SJSA1 (cell line): ENCODE measurements around the gene FRMPD1. TPM values are rescaled to one million over a fixed set of nuclear protein-coding genes. Genes with fewer than 3 reads are reported as not detected.

Experiments used
- DNase-seq, 2 experiments: peaks; one replicate each; pipeline ENCODE4 v3.0.0-alpha.2; 2015 to 2020; ENCODE audit warnings: low spot score in 2 of 2, low read depth in 1 of 2
- H3K27ac ChIP-seq: fragments of 250-450 bp; sonication (Bioruptor Pico); 2 replicates; pipeline ENCODE4 v1.5.1; 2020; ENCODE audit warnings: mild to moderate bottlenecking, moderate library complexity
- H3K27me3 ChIP-seq: fragments of 250-450 bp; sonication (Bioruptor Pico); replicated peaks from 2 replicates; pipeline ENCODE4 v1.5.1; 2020; ENCODE audit warnings: mild to moderate bottlenecking, moderate library complexity
- H3K36me3 ChIP-seq: fragments of 250-450 bp; sonication (Bioruptor Pico); 2 replicates; pipeline ENCODE4 v1.5.1; 2020; ENCODE audit warnings: mild to moderate bottlenecking
- H3K4me1 ChIP-seq: fragments of 250-450 bp; sonication (Bioruptor Pico); replicated peaks from 2 replicates; pipeline ENCODE4 v1.6.1; 2021; ENCODE audit warnings: mild to moderate bottlenecking
- H3K4me3 ChIP-seq: fragments of 250-450 bp; sonication (Bioruptor Pico); 2 replicates; pipeline ENCODE4 v1.5.1; 2020; ENCODE audit warnings: mild to moderate bottlenecking
- H3K9me3 ChIP-seq: fragments of 250-450 bp; sonication (Bioruptor Pico); replicated peaks from 2 replicates; pipeline ENCODE4 v1.5.1; 2020; ENCODE audit warnings: mild to moderate bottlenecking
- total RNA-seq: library from RNA; depleted of rRNA; stranded (reverse); fragments of >200 nt; shearing (Covaris generic); gene quantifications from 2 replicates; pipeline ENCODE4 v1.2.3, GENCODE V29; 2014

FRMPD1 gene
- total RNA-seq, 1 experiment from 2014 or later, result not detected

- no peak overlapping the region for H3K4me3 ChIP-seq
- H3K4me1 ChIP-seq, result no peaks in the 10 kb centered on the region
- H3K27me3 ChIP-seq, result no peaks in the 10 kb centered on the region
- DNase-seq, result no peak
- no peaks in the 10 kb centered on the region for H3K9me3 ChIP-seq
- H3K36me3 ChIP-seq, result no peaks in the 10 kb centered on the region
- no peak overlapping the region for H3K27ac ChIP-seq
Observed at GRCh38 chr9:37769306-37769705, 118.6 kb downstream of the FRMPD1 start.

GRCh38 chr9:37769995-37770394 lies 119.2 kb downstream of the FRMPD1 start:
- Histone ChIP-seq H3K27me3 (no peaks in the 10 kb centered on the region), H3K9me3 (no peaks in the 10 kb centered on the region), H3K4me3 (no peak overlapping the region), H3K36me3 (no peaks in the 10 kb centered on the region), H3K4me1 (no peaks in the 10 kb centered on the region), H3K27ac (no peak overlapping the region)
- DNase-seq, result no peak

GRCh38 chr9:37775216-37775919 lies 124.6 kb downstream of the FRMPD1 start:
- no peak for DNase-seq

GRCh38 chr9:37776328-37776727 lies 125.6 kb downstream of the FRMPD1 start:
- DNase-seq, result no peak
- Histone ChIP-seq H3K4me1 (no peaks in the 10 kb centered on the region), H3K4me3 (no peak overlapping the region), H3K9me3 (no peaks in the 10 kb centered on the region), H3K36me3 (peaks cover 36% of the 10 kb centered on the region), H3K27ac (no peak overlapping the region), H3K27me3 (no peaks in the 10 kb centered on the region)

More at GRCh38 chr9:37775216-37775919, 124.6 kb downstream of the FRMPD1 start:
- Histone ChIP-seq H3K9me3 (no peaks in the 10 kb centered on the region), H3K36me3 (peaks cover 26% of the 10 kb centered on the region), H3K27me3 (no peaks in the 10 kb centered on the region), H3K4me1 (no peaks in the 10 kb centered on the region), H3K4me3 (no peak overlapping the region), H3K27ac (no peak overlapping the region)

GRCh38 chr9:37778534-37778933 lies 127.8 kb downstream of the FRMPD1 start:
- H3K4me3 ChIP-seq, result no peak overlapping the region
- peaks cover 58% of the 10 kb centered on the region for H3K36me3 ChIP-seq
- H3K27ac ChIP-seq, result no peak overlapping the region
- DNase-seq, result no peak
- no peaks in the 10 kb centered on the region for H3K9me3 ChIP-seq
- H3K4me1 ChIP-seq, result no peaks in the 10 kb centered on the region
- H3K27me3 ChIP-seq, result no peaks in the 10 kb centered on the region

GRCh38 chr9:37784291-37784615 lies 133.5 kb downstream of the FRMPD1 start:
- Histone ChIP-seq H3K27me3 (no peaks in the 10 kb centered on the region), H3K36me3 (peaks cover 42% of the 10 kb centered on the region), H3K27ac (peak overlapping the region; percentile 47), H3K4me3 (peak overlapping the region; percentile 66), H3K9me3 (no peaks in the 10 kb centered on the region), H3K4me1 (0 out of 2 replicates have a peak, but pooled peaks cover 2% of the 10 kb centered on the region)
- DNase-seq, result no peak

- DNase-seq, result peak; percentile 70 to 82
- Histone ChIP-seq H3K27ac (peak within 1 kb of the TSS; percentile 47), H3K4me3 (peak within 1 kb of the TSS; percentile 66), H3K9me3 (no peaks in the 10 kb centered on the region), H3K27me3 (no peaks in the 10 kb centered on the region), H3K4me1 (0 out of 2 replicates have a peak, but pooled peaks cover 2% of the 10 kb centered on the region), H3K36me3 (peaks cover 36% of the 10 kb centered on the region)
Observed at GRCh38 chr9:37784616-37785483, 134.1 kb downstream of the FRMPD1 start, which contains the start of gene EXOSC3. EXOSC3 (minus strand) TSS chr9:37785064; CDS start chr9:37785044, 20 bp downstream.

GRCh38 chr9:37787059-37787458 lies 136.3 kb downstream of the FRMPD1 start:
- Histone ChIP-seq H3K4me1 (0 out of 2 replicates have a peak, but pooled peaks cover 2% of the 10 kb centered on the region), H3K36me3 (peaks cover 14% of the 10 kb centered on the region), H3K27ac (no peak overlapping the region), H3K4me3 (no peak overlapping the region), H3K27me3 (no peaks in the 10 kb centered on the region), H3K9me3 (no peaks in the 10 kb centered on the region)
- DNase-seq, result no peak

GRCh38 chr9:37788332-37788731 lies 137.6 kb downstream of the FRMPD1 start:
- Histone ChIP-seq H3K27ac (no peak overlapping the region), H3K27me3 (no peaks in the 10 kb centered on the region), H3K4me1 (0 out of 2 replicates have a peak, but pooled peaks cover 2% of the 10 kb centered on the region), H3K4me3 (no peak overlapping the region), H3K36me3 (peaks cover 2% of the 10 kb centered on the region), H3K9me3 (no peaks in the 10 kb centered on the region)
- DNase-seq, result no peak

GRCh38 chr9:37790096-37790495 lies 139.3 kb downstream of the FRMPD1 start:
- no peaks in the 10 kb centered on the region for H3K9me3 ChIP-seq
- no peaks in the 10 kb centered on the region for H3K4me1 ChIP-seq
- DNase-seq, result no peak
- no peak overlapping the region for H3K4me3 ChIP-seq
- H3K27ac ChIP-seq, result no peak overlapping the region
- no peaks in the 10 kb centered on the region for H3K27me3 ChIP-seq
- H3K36me3 ChIP-seq, result no peaks in the 10 kb centered on the region

- no peaks in the 10 kb centered on the region for H3K9me3 ChIP-seq
- no peak overlapping the region for H3K27ac ChIP-seq
- no peaks in the 10 kb centered on the region for H3K4me1 ChIP-seq
- H3K27me3 ChIP-seq, result no peaks in the 10 kb centered on the region
- H3K4me3 ChIP-seq, result no peak overlapping the region
- no peaks in the 10 kb centered on the region for H3K36me3 ChIP-seq
- DNase-seq, result no peak
Observed at GRCh38 chr9:37792122-37792521, 141.4 kb downstream of the FRMPD1 start.

- Histone ChIP-seq H3K27me3 (no peaks in the 10 kb centered on the region), H3K4me1 (peaks cover 3% of the 10 kb centered on the region; the same call in 1 of the 2 replicates), H3K27ac (no peak overlapping the region), H3K9me3 (no peaks in the 10 kb centered on the region), H3K36me3 (peaks cover 8% of the 10 kb centered on the region; the same call in 1 of the 2 replicates), H3K4me3 (no peak overlapping the region)
- no peak for DNase-seq
Observed at GRCh38 chr9:37796232-37796631, 145.5 kb downstream of the FRMPD1 start.
